NCI-H226 (cell line): ENCODE measurements around the gene LMAN2.
"Not testable (repeated sequence)": the region's sequence is repeated elsewhere in the genome, so short reads cannot be mapped to it uniquely, and the experiment has no call there.

Experiments
- DNase-seq: peaks from one replicate; pipeline ENCODE4 v3.0.0-alpha.2; 2015

Gene LMAN2

GRCh38 chr5:177378884-177379883 lies 27.7 kb upstream of the LMAN2 start:
- DNase-seq = no peak

- no peak for DNase-seq
Observed at GRCh38 chr5:177377851-177378776, 26.6 kb upstream of the LMAN2 start.

- no peak for DNase-seq
Observed at GRCh38 chr5:177376107-177376506, 24.6 kb upstream of the LMAN2 start.

- DNase-seq = not testable (repeated sequence)
Observed at GRCh38 chr5:177375516-177375915, 24.0 kb upstream of the LMAN2 start.

GRCh38 chr5:177374211-177374610 lies 22.7 kb upstream of the LMAN2 start:
- no peak for DNase-seq

GRCh38 chr5:177373806-177374205 lies 22.3 kb upstream of the LMAN2 start:
- no peak for DNase-seq

GRCh38 chr5:177372910-177373309 lies 21.4 kb upstream of the LMAN2 start:
- DNase-seq = no peak

- no peak for DNase-seq
Observed at GRCh38 chr5:177372034-177372896, 20.8 kb upstream of the LMAN2 start.

- DNase-seq = no peak
Observed at GRCh38 chr5:177371120-177372033, 19.9 kb upstream of the LMAN2 start.

GRCh38 chr5:177370488-177371119 lies 19.1 kb upstream of the LMAN2 start:
- DNase-seq = peak; percentile 95

GRCh38 chr5:177369645-177370440 lies 18.4 kb upstream of the LMAN2 start:
- no peak for DNase-seq

GRCh38 chr5:177368869-177369644 lies 17.6 kb upstream of the LMAN2 start:
- peak; percentile 28 for DNase-seq

GRCh38 chr5:177367981-177368868 lies 16.8 kb upstream of the LMAN2 start:
- DNase-seq = no peak

- no peak for DNase-seq
Observed at GRCh38 chr5:177367323-177367848, 15.9 kb upstream of the LMAN2 start.

- DNase-seq = no peak
Observed at GRCh38 chr5:177366528-177367322, 15.3 kb upstream of the LMAN2 start.

GRCh38 chr5:177365845-177366527 lies 14.5 kb upstream of the LMAN2 start:
- DNase-seq = no peak
